Mucosa of rectum (tissue), 2 donors: ENCODE results near the gene SMG6.

Experiments
- H3K27ac ChIP-seq, 2 donors: one replicate each; pipeline ENCODE4 v1.7.0; 2013; ENCODE audit warnings: inconsistent platforms in 2 of 2, low read depth in 2 of 2, low read length in 2 of 2
- H3K27me3 ChIP-seq, 2 donors: one replicate each; pipeline ENCODE4 v1.7.0; 2013; ENCODE audit warnings: low read length in 2 of 2; ENCODE audit not compliant: control insufficient read depth in 2 of 2, insufficient read depth in 2 of 2
- H3K36me3 ChIP-seq, 2 donors: one replicate each; pipeline ENCODE4 v1.7.0; 2013; ENCODE audit warnings: low read length in 2 of 2; ENCODE audit not compliant: control insufficient read depth in 2 of 2, insufficient read depth in 2 of 2
- H3K4me1 ChIP-seq, 2 donors: one replicate each; pipeline ENCODE4 v1.7.0; 2013; ENCODE audit warnings: low read length in 2 of 2, mild to moderate bottlenecking in 1 of 2; ENCODE audit not compliant: control insufficient read depth in 2 of 2, insufficient read depth in 2 of 2
- H3K4me3 ChIP-seq, 2 donors: one replicate each; pipeline ENCODE4 v1.7.0; 2013; ENCODE audit warnings: low read length in 2 of 2
- H3K9ac ChIP-seq, 2 donors: one replicate each; pipeline ENCODE4 v1.7.0; 2013; ENCODE audit warnings: low read length in 2 of 2, low read depth in 1 of 2, mild to moderate bottlenecking in 1 of 2
- H3K9me3 ChIP-seq, 2 donors: one replicate each; pipeline ENCODE4 v1.7.0; 2013; ENCODE audit warnings: low read length in 2 of 2; ENCODE audit not compliant: control insufficient read depth in 2 of 2
- donor health status: healthy.
- donor health status: Normal muscosa, but diverticular disease.

The SMG6 gene

DNA sequence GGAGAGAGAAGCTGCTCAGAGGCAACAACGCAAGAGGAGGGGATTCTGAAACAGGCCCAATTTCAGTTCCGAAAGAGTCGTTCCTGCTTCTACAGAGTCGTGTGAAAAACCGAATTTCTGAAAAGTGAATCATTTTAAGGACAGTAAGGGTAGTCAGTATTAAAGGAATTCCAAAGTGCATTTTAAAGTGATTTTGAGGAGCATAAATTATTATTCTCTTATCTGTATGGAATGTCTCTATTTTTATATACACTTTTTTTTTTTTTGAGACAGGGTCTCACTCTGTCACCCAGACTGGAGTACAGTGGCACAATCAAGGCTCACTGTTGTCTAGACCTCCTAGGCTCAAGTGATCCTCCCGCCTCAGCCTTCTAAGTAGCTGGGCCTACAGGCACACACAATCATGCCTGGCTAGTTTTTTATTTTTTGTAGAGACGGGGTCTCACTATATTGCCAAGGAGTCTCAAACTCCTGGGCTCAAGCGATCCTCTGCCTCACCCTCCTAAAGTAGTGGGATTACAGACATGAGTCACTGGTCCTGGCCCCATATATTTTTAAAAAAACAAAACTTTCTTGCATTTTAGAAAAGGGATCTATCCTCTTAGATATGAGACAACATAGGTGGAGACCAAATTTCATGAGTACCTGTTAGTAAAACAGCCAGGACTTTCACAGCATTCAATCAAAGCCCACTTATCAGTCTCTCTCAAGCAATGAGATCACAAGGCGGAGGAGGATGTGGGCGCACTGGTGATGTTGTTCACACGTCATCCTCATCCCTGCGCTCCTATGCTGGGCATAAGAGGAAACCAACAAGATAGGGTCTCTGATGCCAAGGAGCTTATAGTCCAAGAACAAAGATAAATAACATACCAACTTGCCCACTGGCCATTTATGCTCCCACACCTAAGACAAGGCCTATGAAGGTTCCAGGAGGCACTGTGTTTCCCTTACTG, 53.2 kb downstream of the SMG6 start:
- Histone ChIP-seq H3K4me1 (no peaks in the 10 kb centered on the region), H3K36me3 (peaks cover 5 to 15% of the 10 kb centered on the region in 2 donors), H3K9ac (no peak overlapping the region), H3K9me3 (no peaks in the 10 kb centered on the region), H3K27ac (no peak overlapping the region), H3K27me3 (no peaks in the 10 kb centered on the region), H3K4me3 (no peak overlapping the region)

GRCh38 chr17:2247005-2247404, 56.6 kb downstream of the SMG6 start:
- Histone ChIP-seq H3K4me3 (no peak overlapping the region), H3K36me3 (peaks cover 12 to 18% of the 10 kb centered on the region in 2 donors), H3K27me3 (no peaks in the 10 kb centered on the region), H3K27ac (no peak overlapping the region), H3K9ac (no peak overlapping the region), H3K9me3 (no peaks in the 10 kb centered on the region), H3K4me1 (peaks cover 0 to 4% of the 10 kb centered on the region in 2 donors)

DNA sequence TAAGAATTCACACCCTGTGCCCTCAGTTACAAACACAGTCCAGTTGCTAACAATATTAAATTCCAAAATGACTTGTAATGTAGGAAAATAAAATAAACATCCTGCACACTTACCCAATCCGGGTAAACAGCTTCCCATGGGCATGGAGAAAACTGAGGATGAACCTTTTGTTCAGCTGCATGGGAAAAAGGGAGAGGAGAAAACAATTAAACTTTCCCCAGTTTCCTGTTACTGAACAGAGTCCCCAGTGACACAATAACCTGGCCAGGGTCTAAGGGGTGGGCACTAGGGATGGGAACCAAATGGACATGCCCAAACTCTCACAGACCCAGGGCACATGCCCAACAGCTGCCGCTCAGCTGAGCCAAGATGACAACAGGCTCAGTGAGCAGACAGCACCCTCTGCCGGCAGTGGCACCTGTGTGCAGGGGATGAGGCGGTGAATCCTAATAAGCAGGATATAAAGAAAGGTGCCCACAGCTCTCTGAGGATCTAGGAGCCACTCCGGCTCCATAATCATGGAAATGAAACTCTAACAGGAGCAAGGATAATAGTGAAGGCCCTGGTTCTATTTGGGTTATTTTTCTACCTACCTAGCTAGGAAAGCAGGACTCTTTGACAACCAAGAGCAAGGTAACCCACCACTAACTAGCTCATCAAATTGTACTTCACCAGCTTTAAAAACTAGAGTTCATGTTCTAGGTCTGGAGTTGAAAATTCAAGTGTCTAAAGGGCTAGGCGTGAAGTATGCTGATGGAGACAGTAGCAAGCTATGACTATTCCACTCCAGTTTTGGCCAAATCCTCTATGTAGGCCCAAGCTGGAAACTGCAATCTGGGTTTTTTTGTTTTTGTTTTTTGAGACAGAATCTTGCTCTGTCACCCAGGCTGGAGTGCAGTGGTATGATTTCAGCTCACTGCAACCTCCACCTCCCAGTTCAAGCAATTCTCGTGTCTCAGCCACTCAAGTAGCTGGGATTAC, 58.8 kb downstream of the SMG6 start:
- H3K9ac ChIP-seq = no peak overlapping the region
- no peaks in the 10 kb centered on the region for H3K27me3 ChIP-seq
- peak overlapping the region in 1 of 2 donors; percentile 32 for H3K27ac ChIP-seq
- H3K9me3 ChIP-seq = no peaks in the 10 kb centered on the region
- H3K4me3 ChIP-seq = no peak overlapping the region
- peaks cover 10 to 15% of the 10 kb centered on the region in 2 donors for H3K36me3 ChIP-seq
- peaks cover 0 to 13% of the 10 kb centered on the region in 2 donors for H3K4me1 ChIP-seq

DNA sequence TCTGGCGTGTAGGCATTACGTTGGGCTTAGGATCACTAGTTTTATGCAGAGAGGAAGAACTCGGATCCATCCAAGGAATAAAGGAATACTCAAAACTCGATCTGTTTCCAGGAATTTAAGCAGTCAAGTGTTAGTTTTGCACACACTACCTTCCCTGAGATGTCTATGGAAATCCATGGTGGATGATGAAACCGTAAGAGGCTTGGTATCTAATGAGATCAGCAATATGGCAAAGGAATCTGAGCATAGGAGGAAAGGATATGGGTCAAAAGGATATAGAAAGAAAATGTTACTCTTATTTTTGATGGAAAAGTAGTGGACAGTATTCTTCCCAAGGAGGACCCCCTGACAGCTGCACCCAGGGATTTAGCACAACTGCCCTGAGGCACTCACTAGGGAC, 59.6 kb downstream of the SMG6 start:
- no peak overlapping the region for H3K4me3 ChIP-seq
- H3K9me3 ChIP-seq = no peaks in the 10 kb centered on the region
- no peaks in the 10 kb centered on the region for H3K27me3 ChIP-seq
- H3K4me1 ChIP-seq = peaks cover 3 to 15% of the 10 kb centered on the region in 2 donors
- H3K27ac ChIP-seq = peak overlapping the region; percentile 20 to 35
- peaks cover 7 to 17% of the 10 kb centered on the region in 2 donors for H3K36me3 ChIP-seq
- no peak overlapping the region for H3K9ac ChIP-seq

DNA sequence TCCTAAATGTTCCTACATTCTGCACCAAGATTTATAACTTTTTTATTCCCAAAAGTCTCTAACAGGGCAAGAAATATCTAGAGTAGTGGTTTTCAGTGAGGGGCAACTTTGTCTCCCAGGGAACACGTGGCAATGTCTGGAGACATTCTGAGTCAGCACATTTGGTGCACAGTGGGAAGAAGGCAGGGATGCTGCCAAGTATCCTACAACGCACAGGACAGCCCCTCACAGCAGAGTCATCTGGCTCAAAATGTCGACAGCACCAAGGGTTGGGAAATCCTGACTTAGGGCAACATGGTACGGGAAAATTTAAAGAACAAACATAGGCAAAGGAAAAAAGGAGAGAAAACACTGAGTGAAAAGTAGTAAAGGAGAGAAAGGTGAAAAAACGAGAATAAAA, 61.8 kb downstream of the SMG6 start:
- Histone ChIP-seq H3K4me1 (peaks cover 17 to 20% of the 10 kb centered on the region in 2 donors), H3K36me3 (peaks cover 11 to 17% of the 10 kb centered on the region in 2 donors), H3K9me3 (no peaks in the 10 kb centered on the region), H3K9ac (no peak overlapping the region), H3K27me3 (no peaks in the 10 kb centered on the region), H3K27ac (no peak overlapping the region), H3K4me3 (no peak overlapping the region)

- Histone ChIP-seq H3K36me3 (peaks cover 15 to 21% of the 10 kb centered on the region in 2 donors), H3K9ac (peak overlapping the region in 1 of 2 donors; percentile 5), H3K27me3 (no peaks in the 10 kb centered on the region), H3K27ac (peak overlapping the region; percentile 80 to 82), H3K4me3 (no peak overlapping the region), H3K4me1 (peaks cover 17 to 20% of the 10 kb centered on the region in 2 donors), H3K9me3 (no peaks in the 10 kb centered on the region)
These were observed 63.0 kb downstream of the SMG6 start for GRCh38 chr17:2240541-2240940.

DNA sequence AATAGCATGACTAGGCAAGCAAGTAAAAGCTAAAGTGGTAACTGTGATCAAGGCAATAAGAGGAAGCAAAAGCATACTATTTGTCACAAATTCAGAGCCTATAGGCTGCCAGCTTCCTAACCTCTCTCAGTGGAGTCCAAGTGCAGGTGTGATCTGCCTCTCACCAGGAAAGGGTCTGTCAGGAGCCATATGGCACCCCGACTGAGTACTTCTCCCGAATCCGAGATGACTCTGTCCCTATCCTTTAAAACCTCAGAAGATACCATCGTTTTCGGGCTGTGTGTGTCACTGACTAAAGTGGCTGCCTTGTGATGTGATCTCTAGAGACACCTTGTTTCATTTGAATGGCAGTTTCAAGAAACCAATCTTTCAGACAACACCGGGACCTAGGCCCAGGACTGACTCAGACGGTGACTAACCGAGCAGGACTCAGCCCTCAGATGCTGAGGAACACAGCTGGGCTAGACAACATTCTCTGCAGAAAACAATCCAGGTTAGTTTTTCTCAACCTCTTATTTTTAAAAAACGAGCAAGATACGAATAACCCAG, 63.6 kb downstream of the SMG6 start:
- H3K27ac ChIP-seq = peak overlapping the region; percentile 80 to 82
- no peaks in the 10 kb centered on the region for H3K27me3 ChIP-seq
- H3K9ac ChIP-seq = peak overlapping the region in 1 of 2 donors; percentile 16
- H3K36me3 ChIP-seq = peaks cover 20 to 27% of the 10 kb centered on the region in 2 donors
- H3K9me3 ChIP-seq = no peaks in the 10 kb centered on the region
- peaks cover 17 to 20% of the 10 kb centered on the region in 2 donors for H3K4me1 ChIP-seq
- H3K4me3 ChIP-seq = peak overlapping the region in 1 of 2 donors; percentile 9

- H3K36me3 ChIP-seq = peaks cover 23 to 27% of the 10 kb centered on the region in 2 donors
- peak overlapping the region; percentile 3 to 33 for H3K27ac ChIP-seq
- H3K9me3 ChIP-seq = no peaks in the 10 kb centered on the region
- H3K4me3 ChIP-seq = peak overlapping the region in 1 of 2 donors; percentile 35
- no peaks in the 10 kb centered on the region for H3K27me3 ChIP-seq
- no peak overlapping the region for H3K9ac ChIP-seq
- H3K4me1 ChIP-seq = peaks cover 16 to 17% of the 10 kb centered on the region in 2 donors
These were observed 64.4 kb downstream of the SMG6 start for GRCh38 chr17:2239170-2239551.

- Histone ChIP-seq H3K9me3 (no peaks in the 10 kb centered on the region), H3K9ac (no peak overlapping the region), H3K4me3 (peak overlapping the region in 1 of 2 donors; percentile 35), H3K4me1 (peaks cover 17% of the 10 kb centered on the region in 2 donors), H3K27ac (peak overlapping the region; percentile 33 to 58), H3K27me3 (no peaks in the 10 kb centered on the region), H3K36me3 (peaks cover 19 to 25% of the 10 kb centered on the region in 2 donors)
These were observed 65.0 kb downstream of the SMG6 start for GRCh38 chr17:2238432-2239169.
